ENCODE measurements around the gene STIM1. TPM values are rescaled to one million over a fixed set of nuclear protein-coding genes. Genes with fewer than 3 reads are reported as not detected.

The STIM1 gene
- total and polyA plus RNA-seq, 10 of the 15 experiments (the other 5 are each of a cell fraction or from before 2014, with no cell fraction given) = 8.6 to 57.7 (median 29.3) TPM

- TF ChIP-seq IKZF1 (conservative IDR thresholded peaks at IDR 0.05) = peak; percentile 77
- TF ChIP-seq BCLAF1 (IDR thresholded peaks at IDR 0.05) = no peak
- no peak for TF ChIP-seq NFYA (IDR thresholded peaks at IDR 0.05; ENCODE audit: borderline replicate concordance, low read depth, low read length)
- TF ChIP-seq ESRRA (IDR thresholded peaks at IDR 0.05; ENCODE audit: low read length) = peak; percentile 69; the same call in 1 of the 2 replicates
- TF ChIP-seq ATF2 (IDR thresholded peaks at IDR 0.05; ENCODE audit: low read length) = no peak
- peak; percentile 9 to 20; a peak in 2 of 4 replicates for TF ChIP-seq IKZF2 (IDR thresholded peaks at IDR 0.05)
- TF ChIP-seq POLR2AphosphoS2 (IDR thresholded peaks at IDR 0.05; ENCODE audit: low read depth, low read length) = no peak
- TF ChIP-seq ZZZ3 (IDR thresholded peaks at IDR 0.05; ENCODE audit: control insufficient read depth, insufficient read length, low read depth) = no peak
- peak; percentile 79 for TF ChIP-seq YY1 (IDR thresholded peaks at IDR 0.05; ENCODE audit: low read depth, low read length)
- no peak for TF ChIP-seq ATF7 (IDR thresholded peaks at IDR 0.05; ENCODE audit: low read depth)
- no peak for TF ChIP-seq TCF7 (IDR thresholded peaks at IDR 0.05; ENCODE audit: borderline replicate concordance)
- no peak for TF ChIP-seq NFXL1 (IDR thresholded peaks at IDR 0.05; ENCODE audit: borderline replicate concordance)
- no peak for TF ChIP-seq E4F1 (IDR thresholded peaks at IDR 0.05; ENCODE audit: borderline replicate concordance, partially characterized antibody)
- TF ChIP-seq BHLHE40 (IDR thresholded peaks at IDR 0.05; ENCODE audit: borderline replicate concordance in 1 of 2, low read depth in 2 of 2, low read length in 1 of 2) = peak; percentile 53 to 87; a peak in 3 of 4 replicates
- TF ChIP-seq BCL3 (IDR thresholded peaks at IDR 0.05; ENCODE audit: borderline replicate concordance, insufficient read depth, low read depth, low read length, poor library complexity, severe bottlenecking) = no peak
- no peak for TF ChIP-seq ZBTB11 (CRISPR knock-in tag; IDR thresholded peaks at IDR 0.05)
- TF ChIP-seq BACH1 (IDR thresholded peaks at IDR 0.05; ENCODE audit: borderline replicate concordance) = peak; percentile 45; the same call in 1 of the 2 replicates
These were observed at the start of gene STIM1 (continued) for GRCh38 chr11:3854977-3855807.

All from GM12878 (cell line).